Natural killer cell (primary cell): ENCODE measurements around the gene ISLR2. TPM values are rescaled to one million over a fixed set of nuclear protein-coding genes. Genes with fewer than 3 reads are reported as not detected.
"Not testable (repeated sequence)": the region's sequence is repeated elsewhere in the genome, so short reads cannot be mapped to it uniquely, and the experiment has no call there.

Experiments used
- ATAC-seq, 3 donors: fragments of 150-1000 bp in 2 of 3; fragments of 200-7000 bp in 1 of 3; cut with Tn5 transposase; 1 replicate in 1 of 3; 2 replicates in 2 of 3; pipeline ENCODE4 v1.10.0; 2021; ENCODE audit warnings: mild to moderate bottlenecking in 2 of 3, moderate library complexity in 2 of 3
- DNase-seq, 2 donors: peaks; one replicate each; pipeline versions ENCODE4 v3.0.0 to v3.0.0-alpha.2; 2013 to 2021; ENCODE audit warnings: mixed read lengths in 1 of 2
- H3K27ac ChIP-seq: one replicate; pipeline ENCODE4 v1.5.1; 2013; ENCODE audit warnings: mild to moderate bottlenecking, low read length
- H3K27me3 ChIP-seq: one replicate; pipeline ENCODE4 v1.6.1; 2013; ENCODE audit warnings: low read length; ENCODE audit not compliant: control insufficient read depth, insufficient read depth
- H3K36me3 ChIP-seq: one replicate; pipeline ENCODE4 v1.6.1; 2013; ENCODE audit warnings: low read length; ENCODE audit not compliant: control insufficient read depth, insufficient read depth
- H3K4me1 ChIP-seq: one replicate; pipeline ENCODE4 v1.6.1; 2013; ENCODE audit warnings: low read length; ENCODE audit not compliant: control insufficient read depth, insufficient read depth
- H3K4me3 ChIP-seq: one replicate; pipeline ENCODE4 v1.5.1; 2013; ENCODE audit warnings: low read length
- H3K9me3 ChIP-seq: one replicate; pipeline ENCODE4 v1.6.1; 2013; ENCODE audit warnings: low read length; ENCODE audit not compliant: control insufficient read depth, insufficient read depth
- H3K27ac Mint-ChIP-seq, 2 donors: one replicate each; pipeline ENCODE4 v1.8.0; 2022; ENCODE audit warnings: mild to moderate bottlenecking in 2 of 2, mixed read lengths in 2 of 2, moderate library complexity in 1 of 2
- H3K27me3 Mint-ChIP-seq, 2 donors: one replicate each; pipeline ENCODE4 v1.8.0; 2022; ENCODE audit warnings: low read depth in 2 of 2, mixed read lengths in 2 of 2
- H3K36me3 Mint-ChIP-seq: one replicate; pipeline ENCODE4 v1.8.0; 2022; ENCODE audit warnings: mixed read lengths
- H3K4me1 Mint-ChIP-seq, 2 donors: one replicate each; pipeline ENCODE4 v1.8.0; 2022; ENCODE audit warnings: mixed read lengths in 2 of 2
- H3K4me3 Mint-ChIP-seq: one replicate; pipeline ENCODE4 v1.8.0; 2022; ENCODE audit warnings: mild to moderate bottlenecking, moderate library complexity, mixed read lengths
- H3K9me3 Mint-ChIP-seq, 2 donors: one replicate each; pipeline ENCODE4 v1.8.0; 2022; ENCODE audit warnings: mixed read lengths in 2 of 2
- WGBS: methylation state at CpG from one replicate; pipeline ENCODE4 v1.1.7; 2013; ENCODE audit warnings: missing lambda C conversion rate; ENCODE audit not compliant: insufficient coverage; 5-methylcytosine and 5-hydroxymethylcytosine counted together
- intact Hi-C: fragments of 100-400 bp; cut with micrococcal nuclease; formaldehyde crosslinking; loops from one replicate; pipeline ENCODE4 v1.14.2; 2022
- total RNA-seq, 4 donors: library from RNA; stranded (reverse); fragments of 120-200 nt in 1 of 4; gene quantifications; one replicate each; pipeline versions ENCODE4 v1.2.3 to v1.2.4, GENCODE V29; 2013 to 2022
- TF ChIP-seq, protein P1 (sequence below): fragments of 200-600 bp; IDR thresholded peaks from one replicate; pipeline ENCODE4 v1.8.0; 2022; ENCODE audit warnings: antibody characterized with exemption

The ISLR2 gene
- total RNA-seq, 3 donors from 2014 or later (not counting 1 experiment from before 2014, with no cell fraction given): not detected

DNA sequence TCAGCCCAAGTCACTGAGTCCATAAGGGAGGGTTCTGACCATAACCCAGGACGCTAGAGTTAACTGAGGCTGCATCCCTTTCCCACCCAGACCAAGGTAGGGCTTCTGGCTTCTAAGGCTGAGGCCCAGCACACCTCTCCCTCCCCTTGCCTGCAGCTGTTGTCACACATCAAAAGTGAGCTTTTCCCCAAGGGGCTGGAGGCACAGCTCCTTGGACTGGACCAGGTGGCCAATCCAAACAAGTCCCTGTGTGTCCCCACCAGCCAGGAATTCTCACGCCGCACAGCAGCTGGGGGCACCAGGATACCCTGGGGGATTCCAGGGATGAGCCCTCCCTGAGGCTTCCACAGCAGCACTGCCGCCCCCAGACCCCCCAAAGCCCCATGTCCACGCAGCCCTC is 22.3 kb upstream of the ISLR2 start:
- WGBS: 86% methylated on average over 5 of the region's 5 CpGs
- H3K4me3 Mint-ChIP-seq: no peak overlapping the region

DNA sequence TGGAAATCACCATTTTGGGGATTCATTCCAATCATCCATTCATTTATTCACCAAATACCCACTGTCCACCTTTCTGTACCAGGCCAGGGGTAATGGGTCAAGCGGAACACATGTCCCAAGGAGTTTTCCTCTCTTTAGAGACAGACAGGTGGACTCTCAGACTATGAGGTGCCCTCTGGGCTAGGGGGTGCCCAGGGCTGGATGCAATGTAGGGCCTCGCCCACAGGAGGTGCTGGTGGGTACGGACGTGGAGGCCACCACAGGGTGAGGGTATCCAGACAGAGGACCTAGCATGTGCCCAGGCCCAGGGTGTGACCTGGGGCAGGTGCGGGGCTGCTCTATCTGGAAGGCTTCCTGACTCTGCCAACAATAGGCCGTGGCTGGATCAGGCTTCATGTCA is 21.8 kb upstream of the ISLR2 start:
- DNase-seq, H3K4me1 Mint-ChIP-seq, H3K9me3 ChIP-seq, H3K9me3 Mint-ChIP-seq, H3K36me3 ChIP-seq, H3K27me3 Mint-ChIP-seq, H3K27ac Mint-ChIP-seq, ATAC-seq, H3K4me3 ChIP-seq, H3K27ac ChIP-seq, H3K4me3 Mint-ChIP-seq, intact Hi-C loops, H3K4me1 ChIP-seq, H3K27me3 ChIP-seq, H3K36me3 Mint-ChIP-seq: not testable (repeated sequence)
- WGBS: 86% methylated on average over 4 of the region's 6 CpGs

More for the DNA sequence above, 22.3 kb upstream of the ISLR2 start:
- TF ChIP-seq, protein P1, sequence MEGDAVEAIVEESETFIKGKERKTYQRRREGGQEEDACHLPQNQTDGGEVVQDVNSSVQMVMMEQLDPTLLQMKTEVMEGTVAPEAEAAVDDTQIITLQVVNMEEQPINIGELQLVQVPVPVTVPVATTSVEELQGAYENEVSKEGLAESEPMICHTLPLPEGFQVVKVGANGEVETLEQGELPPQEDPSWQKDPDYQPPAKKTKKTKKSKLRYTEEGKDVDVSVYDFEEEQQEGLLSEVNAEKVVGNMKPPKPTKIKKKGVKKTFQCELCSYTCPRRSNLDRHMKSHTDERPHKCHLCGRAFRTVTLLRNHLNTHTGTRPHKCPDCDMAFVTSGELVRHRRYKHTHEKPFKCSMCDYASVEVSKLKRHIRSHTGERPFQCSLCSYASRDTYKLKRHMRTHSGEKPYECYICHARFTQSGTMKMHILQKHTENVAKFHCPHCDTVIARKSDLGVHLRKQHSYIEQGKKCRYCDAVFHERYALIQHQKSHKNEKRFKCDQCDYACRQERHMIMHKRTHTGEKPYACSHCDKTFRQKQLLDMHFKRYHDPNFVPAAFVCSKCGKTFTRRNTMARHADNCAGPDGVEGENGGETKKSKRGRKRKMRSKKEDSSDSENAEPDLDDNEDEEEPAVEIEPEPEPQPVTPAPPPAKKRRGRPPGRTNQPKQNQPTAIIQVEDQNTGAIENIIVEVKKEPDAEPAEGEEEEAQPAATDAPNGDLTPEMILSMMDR: no peak
- no peaks in the 10 kb centered on the region for H3K4me1 ChIP-seq
- Mint-ChIP-seq H3K9me3 (no peaks in the 10 kb centered on the region), H3K27ac (no peak overlapping the region), H3K4me1 (no peaks in the 10 kb centered on the region), H3K27me3 (no peaks in the 10 kb centered on the region), H3K36me3 (no peaks in the 10 kb centered on the region)
- no peaks in the 10 kb centered on the region for H3K36me3 ChIP-seq
- no peak overlapping the region for H3K4me3 ChIP-seq
- no peak for DNase-seq
- H3K27ac ChIP-seq: no peak overlapping the region
- H3K27me3 ChIP-seq: no peaks in the 10 kb centered on the region
- intact Hi-C loops: no loop called here
- H3K9me3 ChIP-seq: no peaks in the 10 kb centered on the region
- no peak for ATAC-seq

DNA sequence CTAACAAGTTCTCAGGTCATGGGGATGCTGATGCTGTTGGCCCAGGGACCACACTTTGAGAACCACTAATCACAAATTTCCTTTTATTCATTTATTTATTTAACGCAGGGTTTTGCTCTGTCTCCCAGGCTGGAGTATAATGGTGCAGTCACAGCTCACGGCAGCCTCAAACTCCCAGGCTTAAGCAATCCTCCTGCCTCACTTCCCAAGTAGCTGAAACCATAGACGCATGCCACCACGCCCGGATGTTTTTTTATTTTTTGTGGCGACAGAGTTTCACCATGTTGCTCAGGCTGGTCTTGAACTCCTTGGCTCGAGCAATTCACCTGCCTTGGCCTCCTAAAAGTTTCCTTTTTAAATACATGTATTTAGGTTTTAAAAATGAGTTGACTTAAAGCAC is 20.7 kb upstream of the ISLR2 start:
- intact Hi-C loops: no loop called here
- no peaks in the 10 kb centered on the region for H3K4me1 Mint-ChIP-seq

DNA sequence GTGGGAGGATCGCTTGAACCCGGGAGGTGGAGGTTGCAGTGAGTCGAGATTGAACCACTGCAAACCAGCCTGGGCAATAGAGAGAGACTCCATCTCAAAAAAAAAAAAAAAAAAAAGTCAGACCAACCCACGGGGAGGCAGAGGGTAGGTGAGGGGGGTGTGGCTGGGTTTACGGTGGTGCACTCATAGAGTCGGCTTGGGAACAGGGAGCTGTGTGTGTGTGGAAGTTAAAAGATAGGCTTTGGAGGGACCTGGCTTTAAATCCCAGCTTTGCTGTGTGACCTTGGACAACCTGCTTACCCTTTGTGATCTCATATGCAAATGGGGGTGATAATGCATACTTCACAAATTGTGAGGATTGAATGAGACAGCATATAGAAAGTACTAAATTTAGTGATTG is 10.0 kb upstream of the ISLR2 start:
- no peak overlapping the region for H3K27ac Mint-ChIP-seq
- no peak overlapping the region for H3K27ac ChIP-seq
- H3K9me3 Mint-ChIP-seq: no peaks in the 10 kb centered on the region
- no peak overlapping the region for H3K4me3 ChIP-seq
- peaks cover 25 to 32% of the 10 kb centered on the region in 2 donors for H3K27me3 Mint-ChIP-seq
- H3K36me3 ChIP-seq: no peaks in the 10 kb centered on the region
- 81% methylated on average over 4 of the region's 6 CpGs for WGBS
- no peak for DNase-seq
- intact Hi-C loops: no loop called here
- no peaks in the 10 kb centered on the region for H3K9me3 ChIP-seq
- no peaks in the 10 kb centered on the region for H3K36me3 Mint-ChIP-seq
- no peaks in the 10 kb centered on the region for H3K4me1 Mint-ChIP-seq
- no peak for ATAC-seq
- H3K27me3 ChIP-seq: no peaks in the 10 kb centered on the region
- no peak overlapping the region for H3K4me3 Mint-ChIP-seq
- H3K4me1 ChIP-seq: peaks cover 10% of the 10 kb centered on the region
- TF ChIP-seq, protein P1: no peak

More for the DNA sequence above, 20.7 kb upstream of the ISLR2 start:
- WGBS: 94% methylated on average over 6 of the region's 7 CpGs
- Mint-ChIP-seq H3K27me3 (peaks cover 2 to 10% of the 10 kb centered on the region in 2 donors), H3K27ac (no peak overlapping the region), H3K4me3 (no peak overlapping the region), H3K36me3 (no peaks in the 10 kb centered on the region), H3K9me3 (no peaks in the 10 kb centered on the region)
- DNase-seq (no peak), ATAC-seq (no peak)
- Histone ChIP-seq H3K4me3 (no peak overlapping the region), H3K36me3 (no peaks in the 10 kb centered on the region), H3K27ac (no peak overlapping the region), H3K4me1 (no peaks in the 10 kb centered on the region), H3K9me3 (no peaks in the 10 kb centered on the region), H3K27me3 (no peaks in the 10 kb centered on the region)
- TF ChIP-seq, protein P1: no peak
